Spleen (tissue), 7 donors: ENCODE results near the gene CHST8.

Experiments
- CTCF ChIP-seq, 11 experiments: fragments of 200-600 bp in 7 of 11; fragments of 450-650 bp in 4 of 11; sonication (generic) in 4 of 11; IDR thresholded peaks in 8 of 11; conservative IDR thresholded peaks in 3 of 11; 1 replicate in 7 of 11; 2 replicates in 4 of 11; pipeline versions ENCODE4 v1.4.0 to v1.8.0; 2016 to 2021; ENCODE audit warnings: antibody characterized with exemption in 11 of 11, inconsistent platforms in 4 of 11, mild to moderate bottlenecking in 1 of 11
- POLR2A ChIP-seq, 3 donors: fragments of 450-650 bp; IDR thresholded peaks; one replicate each; pipeline ENCODE4 v1.5.1; 2017; ENCODE audit warnings: antibody characterized with exemption in 3 of 3, mild to moderate bottlenecking in 1 of 3
- POLR2AphosphoS5 ChIP-seq, 3 donors: sonication (generic); formaldehyde crosslinking; IDR thresholded peaks; one replicate each; pipeline ENCODE4 v1.5.1; 2017; ENCODE audit warnings: antibody characterized with exemption in 3 of 3
- donor health status: DM: no; HTN: no; CAD: no; lungs with moderate emphysema.
- donor health status: DM: no; HTN: no; CAD: no.
- donor health status: DM: no; HTN: no; CAD: no.

- no peak for TF ChIP-seq POLR2A (IDR thresholded peaks at IDR 0.05)
- TF ChIP-seq CTCF (IDR thresholded peaks at IDR 0.05 in 8 of 11, conservative IDR thresholded peaks at IDR 0.05 in 3 of 11): no peak
- TF ChIP-seq POLR2AphosphoS5 (IDR thresholded peaks at IDR 0.05): no peak
Observed at GRCh38 chr19:33754361-33754760, 132.6 kb downstream of the CHST8 start.
